ENCODE results near the gene CHKB. TPM values are rescaled to one million over a fixed set of nuclear protein-coding genes. Genes with fewer than 3 reads are reported as not detected.
A peak's percentile ranks its signal among the peaks of the same experiment; 100 is the strongest.

Gene CHKB
- total and polyA plus RNA-seq, 8 donors = 20.4 to 283 (median 31.7) TPM

- no peaks in the 10 kb centered on the region for H3K9me3 ChIP-seq
- no peaks in the 10 kb centered on the region for H3K27me3 ChIP-seq
- no peak overlapping the region for H3K4me3 ChIP-seq
- DNase-seq = peak in 1 of 6 donors; percentile 57
- H3K4me1 ChIP-seq = peaks cover 0 to 14% (median 6%) of the 10 kb centered on the region in 3 donors
- no peak for FAIRE-seq
- TF ChIP-seq, protein P1, sequence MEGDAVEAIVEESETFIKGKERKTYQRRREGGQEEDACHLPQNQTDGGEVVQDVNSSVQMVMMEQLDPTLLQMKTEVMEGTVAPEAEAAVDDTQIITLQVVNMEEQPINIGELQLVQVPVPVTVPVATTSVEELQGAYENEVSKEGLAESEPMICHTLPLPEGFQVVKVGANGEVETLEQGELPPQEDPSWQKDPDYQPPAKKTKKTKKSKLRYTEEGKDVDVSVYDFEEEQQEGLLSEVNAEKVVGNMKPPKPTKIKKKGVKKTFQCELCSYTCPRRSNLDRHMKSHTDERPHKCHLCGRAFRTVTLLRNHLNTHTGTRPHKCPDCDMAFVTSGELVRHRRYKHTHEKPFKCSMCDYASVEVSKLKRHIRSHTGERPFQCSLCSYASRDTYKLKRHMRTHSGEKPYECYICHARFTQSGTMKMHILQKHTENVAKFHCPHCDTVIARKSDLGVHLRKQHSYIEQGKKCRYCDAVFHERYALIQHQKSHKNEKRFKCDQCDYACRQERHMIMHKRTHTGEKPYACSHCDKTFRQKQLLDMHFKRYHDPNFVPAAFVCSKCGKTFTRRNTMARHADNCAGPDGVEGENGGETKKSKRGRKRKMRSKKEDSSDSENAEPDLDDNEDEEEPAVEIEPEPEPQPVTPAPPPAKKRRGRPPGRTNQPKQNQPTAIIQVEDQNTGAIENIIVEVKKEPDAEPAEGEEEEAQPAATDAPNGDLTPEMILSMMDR (IDR thresholded peaks at IDR 0.05) = no peak
- WGBS, 2 donors = 83 to 88% methylated on average over 13 of the region's 13 CpGs
- H3K27ac ChIP-seq = no peak overlapping the region
- intact Hi-C loops (cut with DNase I) = no loop called here
- peak in 1 of 4 donors; percentile 12 for ATAC-seq
- H3K36me3 ChIP-seq = peaks cover 0 to 16% (median 0%) of the 10 kb centered on the region in 3 donors
Measured at GRCh38 chr22:50569896-50570535, 12.6 kb downstream of the CHKB start.

DNA sequence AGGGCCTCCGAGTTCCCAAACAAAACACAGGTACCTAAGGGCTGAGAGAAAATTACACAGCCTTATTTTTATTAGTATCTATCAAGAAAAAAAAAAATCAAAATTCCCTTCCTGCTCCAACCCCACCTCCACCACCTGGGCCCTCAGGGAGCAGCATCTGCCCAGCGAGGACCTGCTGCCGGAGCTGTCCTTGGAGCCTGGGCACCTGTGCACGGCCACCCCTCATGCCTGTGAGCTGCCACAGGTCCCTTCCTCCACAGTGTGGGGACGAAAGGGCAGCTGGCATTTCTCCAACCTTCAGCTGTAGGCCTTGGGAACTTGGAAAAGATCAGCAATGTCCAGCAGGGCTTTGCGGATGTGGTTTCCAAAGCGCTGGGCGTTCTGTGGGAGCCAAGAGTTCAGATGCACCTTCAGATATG, 13.6 kb downstream of the CHKB start:
- Histone ChIP-seq H3K36me3 (peaks cover 0 to 16% (median 0%) of the 10 kb centered on the region in 3 donors), H3K4me3 (no peak overlapping the region), H3K4me1 (peaks cover 0 to 14% (median 6%) of the 10 kb centered on the region in 3 donors), H3K9me3 (no peaks in the 10 kb centered on the region), H3K27me3 (no peaks in the 10 kb centered on the region), H3K27ac (peak overlapping the region in 3 of 4 donors; percentile 2 to 39 (median 16))
- ATAC-seq (peak; percentile 54 to 83 (median 72)), FAIRE-seq (no peak), DNase-seq (peak; percentile 62 to 76 (median 68))
- intact Hi-C loops (cut with DNase I) = no loop called here
- TF ChIP-seq, protein P1 (IDR thresholded peaks at IDR 0.05) = no peak
- WGBS, 2 donors = 34 to 44% methylated on average over 8 of the region's 8 CpGs

- intact Hi-C loops (cut with DNase I) = no loop called here
- DNase-seq = peak in 3 of 6 donors; percentile 46 to 50 (median 50)
- WGBS, 2 donors = 68 to 69% methylated on average over 7 of the region's 7 CpGs
- Histone ChIP-seq H3K27me3 (no peaks in the 10 kb centered on the region), H3K4me3 (no peak overlapping the region), H3K9me3 (no peaks in the 10 kb centered on the region), H3K36me3 (peaks cover 0 to 16% (median 0%) of the 10 kb centered on the region in 3 donors), H3K27ac (peak overlapping the region in 3 of 4 donors; percentile 2 to 39 (median 16)), H3K4me1 (peaks cover 0 to 16% (median 6%) of the 10 kb centered on the region in 3 donors)
- TF ChIP-seq, protein P1 (IDR thresholded peaks at IDR 0.05) = no peak
- FAIRE-seq = no peak
- ATAC-seq = peak; percentile 51 to 80 (median 70)
Measured at GRCh38 chr22:50568626-50569025, 14.0 kb downstream of the CHKB start.

DNA sequence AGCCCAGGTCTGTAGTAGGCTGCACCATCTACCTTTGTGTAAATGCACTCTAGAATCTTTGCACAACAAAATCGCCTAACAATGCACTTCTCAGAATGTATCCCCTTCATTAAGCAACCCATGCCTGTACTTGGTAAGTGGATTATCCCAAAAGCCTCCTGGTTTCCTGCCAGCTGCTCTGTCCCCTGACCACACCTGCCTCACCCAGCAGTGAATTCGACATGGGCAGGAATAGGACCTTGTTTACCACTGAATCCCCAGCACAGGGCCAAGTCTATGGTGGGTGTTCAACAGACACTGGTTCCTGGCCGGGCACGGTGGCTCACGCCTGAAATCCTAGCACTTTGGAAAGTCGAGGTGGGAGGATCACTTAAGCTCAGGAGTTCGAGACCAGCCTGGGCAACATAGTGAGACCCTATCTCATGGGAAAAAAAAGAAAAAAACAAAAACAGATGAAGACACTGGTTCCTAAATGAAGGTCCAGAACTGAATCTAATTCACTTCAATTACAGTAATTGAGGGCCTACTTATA, 14.9 kb downstream of the CHKB start:
- TF ChIP-seq, protein P1 (IDR thresholded peaks at IDR 0.05) = no peak
- Histone ChIP-seq H3K9me3 (no peaks in the 10 kb centered on the region), H3K4me3 (no peak overlapping the region), H3K27ac (no peak overlapping the region), H3K27me3 (no peaks in the 10 kb centered on the region), H3K4me1 (peaks cover 0 to 16% (median 6%) of the 10 kb centered on the region in 3 donors), H3K36me3 (peaks cover 0 to 16% (median 0%) of the 10 kb centered on the region in 3 donors)
- DNase-seq (no peak), ATAC-seq (no peak), FAIRE-seq (no peak)
- intact Hi-C loops (cut with DNase I) = no loop called here
- WGBS, 2 donors = 86 to 89% methylated on average over 7 of the region's 7 CpGs

- intact Hi-C loops (cut with DNase I) = no loop called here
- no peaks in the 10 kb centered on the region for H3K9me3 ChIP-seq
- H3K27me3 ChIP-seq = no peaks in the 10 kb centered on the region
- WGBS, 2 donors = 90 to 93% methylated on average over 11 of the region's 11 CpGs
- FAIRE-seq (no peak), ATAC-seq (no peak), DNase-seq (peak in 1 of 6 donors; percentile 22)
- TF ChIP-seq, protein P1 (IDR thresholded peaks at IDR 0.05) = no peak
- peak overlapping the region in 1 of 4 donors; percentile 70 for H3K4me3 ChIP-seq
- peaks cover 0 to 11% (median 6%) of the 10 kb centered on the region in 3 donors for H3K4me1 ChIP-seq
- no peaks in the 10 kb centered on the region for H3K36me3 ChIP-seq
- no peak overlapping the region for H3K27ac ChIP-seq
Measured at GRCh38 chr22:50564289-50564688, 18.4 kb downstream of the CHKB start.
